RPMI8226 (cell line): ENCODE results near the gene KCNN4.
"Not testable (repeated sequence)": the region's sequence is repeated elsewhere in the genome, so short reads cannot be mapped to it uniquely, and the experiment has no call there.

ENCODE experiments used
- DNase-seq: peaks from one replicate; pipeline ENCODE4 v3.0.0-alpha.2; 2015

KCNN4 gene

DNA sequence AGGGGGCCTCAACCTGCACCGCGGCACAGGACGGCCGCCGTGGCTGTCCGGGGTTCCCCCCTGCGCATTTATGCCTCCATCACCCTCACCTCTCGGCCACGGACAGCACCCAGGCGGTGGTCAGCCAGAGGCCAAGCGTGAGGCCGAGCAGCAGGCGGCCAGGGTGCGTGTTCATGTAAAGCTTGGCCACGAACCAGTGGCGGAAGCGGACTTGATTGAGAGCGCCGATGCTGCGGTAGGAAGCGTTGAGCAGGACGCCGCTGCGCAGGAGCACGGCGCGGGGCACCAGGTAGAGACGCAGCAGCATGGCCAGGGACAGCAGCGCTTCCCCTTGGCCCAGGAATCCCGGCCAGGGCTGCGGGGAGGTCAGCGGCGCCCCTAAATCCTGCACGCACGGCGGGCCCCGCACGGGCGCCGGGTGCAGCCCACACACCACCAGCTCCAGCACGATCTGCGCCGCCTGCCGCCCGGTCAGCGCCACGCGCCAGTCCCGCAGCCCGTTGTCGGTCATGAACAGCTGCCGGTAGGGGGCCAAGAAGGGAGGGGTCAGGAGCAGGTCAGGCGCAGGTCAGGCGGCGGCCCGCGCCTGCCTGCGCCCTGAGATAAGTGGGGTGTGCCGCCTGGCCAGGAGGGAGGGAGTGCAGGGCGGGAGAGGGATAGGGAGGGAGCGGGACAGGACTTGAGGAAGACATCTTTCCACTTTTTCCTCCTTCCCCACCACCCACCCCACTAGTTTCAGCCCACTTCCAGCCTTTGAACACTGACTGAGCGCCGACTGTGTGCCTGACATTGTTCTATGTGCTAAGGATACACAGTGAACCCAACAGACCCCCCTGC is 6.5 kb downstream of the KCNN4 start:
- no peak for DNase-seq

DNA sequence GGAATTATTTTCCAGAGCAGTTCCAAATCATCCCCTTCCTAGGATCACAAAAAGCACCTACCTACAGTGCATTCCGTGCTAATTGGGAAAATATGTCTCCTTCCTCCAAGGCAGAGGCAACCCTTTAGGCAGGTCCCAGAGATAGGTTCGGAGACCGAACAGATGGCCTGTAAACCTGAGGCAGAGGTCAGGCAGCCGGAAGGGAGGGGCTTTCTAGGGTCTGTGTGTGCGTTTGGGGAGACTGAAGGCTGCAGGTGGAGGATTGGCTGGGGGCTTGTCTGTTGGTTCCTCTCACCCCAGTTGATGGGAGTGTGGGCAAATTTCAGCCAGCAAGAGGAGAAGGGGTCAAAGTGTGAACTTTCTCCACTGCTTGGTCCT is 7.1 kb downstream of the KCNN4 start:
- no peak for DNase-seq

DNA sequence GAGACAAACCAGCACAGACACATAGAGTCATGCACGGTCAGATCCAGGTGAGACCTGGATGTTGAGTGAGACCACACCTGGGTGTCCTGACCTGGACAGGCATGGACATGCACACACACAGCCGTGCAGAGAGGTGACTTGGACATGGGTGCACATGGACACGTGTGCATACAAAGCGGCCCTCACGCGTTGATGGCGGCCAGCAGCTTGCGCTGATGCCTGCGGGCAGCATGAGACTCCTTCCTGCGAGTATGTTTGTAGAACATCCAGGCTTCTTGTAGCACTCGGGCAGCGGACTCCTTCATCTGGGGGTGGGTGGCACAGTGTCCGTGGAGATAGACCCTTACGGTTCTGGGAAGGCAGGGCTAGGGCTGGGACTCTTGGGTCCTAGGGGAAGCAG is 11.5 kb downstream of the KCNN4 start:
- no peak for DNase-seq

DNA sequence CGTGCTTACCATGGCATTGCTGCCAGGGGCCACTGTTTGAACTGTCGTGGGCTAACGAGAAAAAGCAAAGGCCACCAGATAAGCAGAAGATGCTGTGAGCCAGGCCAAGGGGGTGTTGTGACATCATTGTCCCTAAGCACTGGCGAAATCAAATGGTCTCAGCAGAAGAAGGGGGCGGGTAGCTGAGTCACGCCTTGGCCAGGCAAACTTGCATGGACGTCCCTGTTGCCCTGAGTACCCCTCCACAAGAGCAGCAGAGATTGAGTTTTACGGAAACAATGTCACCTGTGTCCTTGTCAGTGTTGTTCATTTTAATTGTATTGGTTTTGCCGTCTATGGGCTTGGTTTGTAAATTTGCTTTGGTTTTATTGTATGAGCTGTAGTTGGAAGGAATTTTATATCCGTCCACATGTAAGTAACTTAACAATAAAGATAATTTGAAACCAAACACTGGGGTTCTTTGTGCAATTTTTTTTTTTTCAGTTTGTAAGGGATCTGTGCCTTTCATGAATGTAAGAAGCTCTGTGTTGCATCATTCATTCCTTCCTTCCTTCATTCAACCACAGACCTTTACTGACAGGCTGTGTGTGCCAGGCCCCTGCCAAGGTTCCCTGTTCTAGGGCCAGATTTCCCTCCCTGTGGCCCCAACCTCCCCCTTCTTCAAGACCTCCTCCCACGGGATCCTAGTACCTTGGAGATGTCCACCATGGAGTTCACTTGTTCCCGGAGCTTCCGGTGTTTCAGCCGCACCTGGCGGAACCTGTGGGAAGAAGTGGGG is 12.3 kb downstream of the KCNN4 start:
- DNase-seq, result no peak

DNA sequence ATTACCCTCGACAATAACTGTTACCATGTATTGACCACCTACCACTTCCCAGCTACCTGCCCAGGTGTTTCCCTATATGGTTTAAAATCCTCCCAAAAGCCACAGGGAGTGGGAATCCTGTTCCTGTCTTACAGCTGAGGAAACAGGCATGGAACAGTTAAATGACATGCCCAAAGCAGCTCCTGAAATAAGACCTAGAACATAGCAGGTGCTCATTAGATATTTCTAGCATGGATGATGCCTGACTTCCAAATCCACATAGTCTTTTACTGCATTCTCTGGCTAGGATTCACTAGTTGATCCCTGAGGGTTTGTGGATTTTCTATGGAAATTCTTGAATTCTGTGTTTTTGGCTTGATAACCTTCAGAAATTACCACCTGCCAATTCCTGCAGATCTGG is 13.0 kb downstream of the KCNN4 start:
- no peak for DNase-seq

DNA sequence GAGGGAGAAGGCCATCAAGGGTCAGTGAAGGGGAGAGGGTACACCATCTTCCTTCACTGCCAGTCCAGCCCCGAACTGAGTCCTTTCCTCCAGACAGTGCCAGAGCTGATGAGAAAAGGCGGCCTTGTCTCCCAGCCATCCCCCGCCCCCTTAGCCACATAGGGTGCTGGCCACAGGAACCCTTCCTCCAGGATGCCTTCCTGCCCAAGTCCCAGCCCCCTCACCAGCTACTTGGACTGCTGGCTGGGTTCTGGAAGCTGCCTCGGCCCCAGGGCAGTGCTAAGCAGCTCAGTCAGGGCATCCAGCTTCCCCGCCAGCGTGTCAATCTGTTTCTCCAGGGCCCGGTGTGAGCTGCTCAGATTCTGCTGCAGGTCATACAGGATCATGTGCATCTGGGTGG is 13.5 kb downstream of the KCNN4 start:
- no peak for DNase-seq

DNA sequence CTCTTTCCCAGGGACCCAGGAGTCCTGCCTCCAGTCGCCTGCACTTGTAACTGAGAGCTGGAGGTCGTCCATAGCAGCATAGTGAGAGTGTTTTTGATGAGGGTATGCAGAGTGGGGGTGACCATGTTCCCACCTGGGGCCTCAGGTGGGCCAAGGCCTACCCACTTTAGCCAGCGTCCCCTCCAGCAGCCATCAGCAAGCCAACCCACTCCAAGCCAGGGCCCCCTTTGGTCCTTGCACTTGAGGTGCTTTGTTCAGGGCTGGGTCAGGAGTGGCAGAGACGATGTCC is 14.1 kb downstream of the KCNN4 start:
- no peak for DNase-seq

DNA sequence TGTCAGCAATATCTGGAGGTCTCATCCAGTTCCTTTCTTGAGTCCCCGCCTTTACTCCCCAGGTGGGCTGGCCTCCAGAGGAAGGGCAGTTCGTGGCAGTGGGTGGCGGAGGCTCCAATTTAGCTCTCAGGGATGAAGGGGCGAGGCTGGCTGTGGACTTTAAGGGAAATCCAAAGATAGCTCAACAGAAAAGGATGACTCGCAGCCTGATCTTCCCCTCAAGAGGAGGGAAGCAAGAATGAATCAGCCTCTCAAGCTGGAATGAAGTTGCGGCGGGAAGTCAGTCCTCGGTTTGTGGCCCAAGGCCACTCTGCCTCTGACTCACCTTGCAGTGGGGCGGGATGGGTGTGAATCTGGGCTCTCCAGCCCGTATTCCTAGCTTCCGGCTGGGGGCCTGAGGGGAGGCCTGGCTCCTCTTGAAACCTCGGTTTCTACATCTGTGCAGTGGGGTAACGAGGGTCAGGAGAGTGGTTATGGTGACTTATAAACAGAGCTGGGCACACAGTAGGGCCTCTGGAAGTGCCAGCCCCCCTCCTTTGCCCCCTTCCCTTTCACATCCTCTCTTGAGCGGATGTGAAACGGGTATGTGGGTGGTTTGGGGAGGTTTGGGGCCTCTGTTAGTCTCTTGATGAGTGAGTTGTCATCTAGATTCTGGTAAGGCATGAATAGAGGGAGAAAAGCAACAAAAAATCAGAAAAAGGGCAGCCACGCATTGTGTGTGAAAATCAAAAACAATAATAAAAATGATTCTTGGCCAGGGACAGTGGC is 15.5 kb downstream of the KCNN4 start:
- DNase-seq, result peak; percentile 52

DNA sequence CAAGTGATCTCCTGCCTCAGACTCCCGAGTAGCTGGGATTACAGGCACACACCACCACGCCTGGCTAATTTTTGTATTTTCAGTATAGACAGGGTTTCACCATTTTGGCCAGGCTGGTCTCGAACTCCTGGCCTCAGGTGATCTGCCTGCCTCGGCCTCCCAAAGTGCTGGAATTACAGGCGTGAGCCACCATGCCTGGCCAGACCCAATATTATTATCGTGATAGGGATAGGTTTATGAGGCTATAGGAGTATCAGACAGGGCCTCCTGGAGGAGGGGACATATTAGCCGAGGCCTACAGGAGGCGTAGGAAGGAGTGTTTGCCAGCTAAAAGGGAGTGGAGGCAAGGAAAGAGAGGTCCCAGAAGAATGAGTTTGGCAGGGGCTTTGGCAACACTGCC is 16.1 kb downstream of the KCNN4 start:
- not testable (repeated sequence) for DNase-seq

DNA sequence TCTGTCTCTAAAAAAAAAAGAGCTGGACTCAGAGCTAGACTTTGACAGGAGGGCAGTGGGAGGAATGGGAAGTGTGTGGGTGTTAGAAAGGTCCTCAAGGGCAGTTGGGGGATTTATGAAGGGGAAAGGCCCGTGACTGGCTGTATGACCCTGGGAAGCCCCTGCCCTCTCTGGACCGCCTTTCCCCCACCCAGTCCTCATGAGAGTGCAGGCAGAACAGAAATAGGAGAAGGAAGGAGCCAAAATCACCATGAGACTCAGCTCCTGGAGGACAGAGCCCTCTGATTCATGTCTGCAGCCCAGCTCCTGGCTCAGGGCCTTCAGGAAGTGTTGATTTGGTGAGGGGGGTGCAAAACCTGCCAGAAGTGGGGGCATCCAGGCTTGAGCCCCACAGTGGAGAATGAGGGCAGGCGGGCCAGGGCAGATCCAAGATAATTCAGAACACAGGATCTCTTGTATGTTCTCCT is 17.3 kb downstream of the KCNN4 start:
- DNase-seq, result no peak

DNA sequence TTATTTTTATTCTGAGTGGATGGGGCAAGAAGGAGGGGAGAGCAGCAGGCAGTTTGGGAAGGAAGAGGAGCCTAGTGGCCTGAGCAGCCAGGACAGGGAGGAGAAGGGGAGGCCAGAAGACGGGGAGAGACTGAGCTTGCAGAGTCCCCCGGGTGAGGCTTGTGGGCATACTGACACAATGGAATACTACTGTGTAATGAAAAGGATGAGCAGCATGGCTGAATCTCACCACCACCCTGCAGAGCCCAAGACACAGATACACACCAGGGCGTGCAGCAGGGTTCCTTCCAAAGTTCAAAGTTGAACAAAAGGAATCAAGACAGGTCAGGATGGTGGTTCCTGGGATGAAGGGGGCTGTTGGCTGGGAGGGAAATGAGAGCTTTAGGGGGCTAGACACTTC is 18.0 kb downstream of the KCNN4 start:
- DNase-seq, result no peak

DNA sequence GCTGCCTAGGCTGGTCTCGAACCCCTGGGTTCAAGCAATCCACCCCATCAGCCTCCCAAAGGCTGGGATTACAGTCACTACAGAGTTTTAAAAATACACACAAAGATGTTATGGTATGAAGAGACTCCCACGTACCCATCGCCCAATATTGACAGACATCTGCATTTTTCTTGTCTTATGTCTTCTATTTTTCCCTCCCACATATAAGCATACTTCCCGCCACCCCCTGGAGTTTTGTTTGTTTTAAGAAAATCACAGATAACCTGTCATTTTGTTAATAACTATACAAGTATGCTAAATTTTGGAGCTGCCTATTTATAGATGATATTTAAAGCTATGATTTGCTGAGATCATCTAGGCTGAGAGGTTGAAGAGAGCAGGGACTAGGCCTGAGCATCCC is 19.8 kb downstream of the KCNN4 start:
- no peak for DNase-seq

DNA sequence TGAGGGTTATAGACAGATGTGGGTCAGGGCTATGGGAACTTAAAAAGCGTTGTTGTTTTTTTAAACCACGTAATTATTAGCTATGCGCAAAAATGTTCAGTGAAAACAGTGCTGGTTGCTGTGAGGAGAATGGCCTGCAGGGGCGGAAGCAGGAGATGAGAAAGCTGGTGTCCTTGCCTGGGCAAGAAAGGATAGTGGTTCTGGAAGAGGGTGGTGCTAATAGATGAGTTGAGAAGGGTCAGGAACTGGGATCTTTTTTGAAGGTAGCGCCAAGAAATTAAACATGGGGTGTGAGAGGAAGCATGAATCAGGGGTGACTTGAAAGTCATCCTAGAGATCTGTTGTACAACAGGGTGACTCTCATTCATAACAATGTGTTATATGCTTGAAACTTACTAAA is 21.3 kb downstream of the KCNN4 start:
- no peak for DNase-seq

DNA sequence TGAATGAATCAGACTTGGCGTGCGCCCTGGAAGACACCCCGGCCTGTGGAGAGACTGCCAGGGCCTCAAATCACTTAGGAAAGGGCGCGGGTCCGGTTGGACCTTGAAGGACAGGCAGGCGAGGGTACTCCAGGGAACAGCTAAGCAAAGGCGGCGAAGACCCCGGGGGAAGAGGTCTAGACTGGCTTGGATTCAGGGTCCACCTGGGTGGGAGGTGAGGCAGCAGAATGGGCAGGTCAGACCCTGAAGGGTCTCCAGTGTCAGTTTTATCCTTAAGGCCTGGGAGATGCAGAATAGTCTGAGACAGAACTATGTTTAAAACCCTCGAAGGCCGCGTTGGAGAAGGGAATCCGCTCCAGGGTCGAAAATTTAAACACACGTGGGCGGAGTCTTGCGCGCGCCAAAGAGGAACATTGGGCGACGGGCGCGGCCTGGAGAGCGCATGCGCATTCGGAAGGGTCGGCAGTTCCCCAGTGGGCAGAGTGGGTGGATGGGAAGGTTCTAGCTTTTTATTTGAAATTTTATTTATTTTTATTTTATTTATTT is 25.4 kb downstream of the KCNN4 start:
- peak; percentile 83 for DNase-seq

DNA sequence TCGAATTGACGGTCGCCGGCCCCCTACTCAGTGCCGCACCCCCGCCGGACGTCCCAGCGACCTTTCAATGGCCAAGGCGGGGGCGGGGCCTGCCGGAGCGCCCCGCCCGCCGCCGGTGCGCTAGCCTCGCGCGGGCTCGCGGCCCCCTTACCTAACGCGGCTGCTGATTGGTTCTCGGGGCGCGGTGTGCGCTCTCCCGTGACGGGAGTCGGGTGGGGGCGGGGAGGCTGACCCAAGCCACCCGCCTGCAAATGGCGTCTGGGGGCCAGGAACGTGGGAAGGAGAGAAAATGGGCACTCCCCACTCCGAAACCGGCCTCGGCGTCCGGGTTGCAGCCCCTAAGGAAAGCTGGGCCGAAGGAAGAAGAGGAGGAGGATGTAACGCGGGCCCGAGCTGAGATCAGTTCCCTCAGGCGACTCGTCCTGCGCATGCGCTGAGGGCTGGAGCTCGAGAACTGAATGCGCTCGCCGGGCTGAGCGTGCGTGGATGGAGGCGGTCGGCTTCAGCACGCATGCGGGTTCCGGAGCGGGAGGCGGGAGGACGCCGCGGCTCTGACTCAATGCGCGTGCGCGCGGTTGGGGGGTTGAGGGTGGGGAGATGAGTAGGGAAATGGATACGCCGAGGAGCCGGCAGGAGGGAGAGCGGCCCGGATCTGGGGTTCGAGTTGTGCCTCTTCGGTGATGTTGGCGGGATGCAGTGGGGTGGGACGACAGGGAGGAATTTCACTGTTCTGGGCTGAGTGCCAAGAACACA is 26.1 kb downstream of the KCNN4 start, which contains the start of gene SMG9:
TSS of gene SMG9 (minus strand) at position 460 of the 753 bp plus-strand sequence. CDS start 4,221 bp downstream, outside the sequence.
- DNase-seq, result peak; percentile 95

DNA sequence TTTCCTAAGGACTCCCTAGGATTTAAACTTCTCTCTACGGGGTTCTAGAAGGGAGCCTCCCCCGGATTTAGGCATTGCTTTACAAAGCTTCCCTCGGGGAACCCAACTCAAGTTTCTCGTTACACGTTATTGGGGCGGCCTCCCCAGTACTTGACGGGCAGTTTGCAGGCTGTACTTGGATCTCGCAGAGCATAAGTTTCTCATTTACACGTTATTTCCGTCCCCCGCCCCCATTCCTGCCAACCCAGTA is 26.6 kb downstream of the KCNN4 start:
- DNase-seq, result no peak

DNA sequence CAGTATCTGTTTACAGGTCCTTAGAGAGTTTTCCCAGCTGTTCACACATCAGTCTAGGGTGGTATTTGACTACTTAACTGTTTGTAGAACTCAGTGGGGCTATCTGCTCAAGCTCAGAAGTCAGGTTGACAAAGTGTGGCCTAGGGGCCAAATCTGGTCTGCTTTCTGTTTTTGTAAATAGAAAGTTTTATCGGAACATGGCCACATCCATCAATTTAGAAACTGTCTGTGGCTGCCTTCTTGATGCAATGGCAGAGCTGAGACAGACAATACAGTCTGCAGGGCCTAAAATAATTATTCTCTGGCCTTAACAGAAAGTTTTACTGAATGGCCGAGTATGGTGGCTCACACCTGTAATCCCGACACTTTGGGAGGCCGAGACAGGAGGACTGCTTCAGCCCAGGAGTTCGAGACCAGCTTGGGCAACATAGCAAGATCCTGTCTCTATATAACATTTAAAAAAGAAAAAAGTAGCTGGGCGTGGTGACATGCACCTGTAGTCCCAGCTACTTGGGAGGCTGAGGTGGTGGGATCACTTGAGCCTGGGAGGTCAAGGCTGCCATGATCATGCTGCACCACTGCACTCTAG is 28.4 kb downstream of the KCNN4 start:
- DNase-seq, result no peak

DNA sequence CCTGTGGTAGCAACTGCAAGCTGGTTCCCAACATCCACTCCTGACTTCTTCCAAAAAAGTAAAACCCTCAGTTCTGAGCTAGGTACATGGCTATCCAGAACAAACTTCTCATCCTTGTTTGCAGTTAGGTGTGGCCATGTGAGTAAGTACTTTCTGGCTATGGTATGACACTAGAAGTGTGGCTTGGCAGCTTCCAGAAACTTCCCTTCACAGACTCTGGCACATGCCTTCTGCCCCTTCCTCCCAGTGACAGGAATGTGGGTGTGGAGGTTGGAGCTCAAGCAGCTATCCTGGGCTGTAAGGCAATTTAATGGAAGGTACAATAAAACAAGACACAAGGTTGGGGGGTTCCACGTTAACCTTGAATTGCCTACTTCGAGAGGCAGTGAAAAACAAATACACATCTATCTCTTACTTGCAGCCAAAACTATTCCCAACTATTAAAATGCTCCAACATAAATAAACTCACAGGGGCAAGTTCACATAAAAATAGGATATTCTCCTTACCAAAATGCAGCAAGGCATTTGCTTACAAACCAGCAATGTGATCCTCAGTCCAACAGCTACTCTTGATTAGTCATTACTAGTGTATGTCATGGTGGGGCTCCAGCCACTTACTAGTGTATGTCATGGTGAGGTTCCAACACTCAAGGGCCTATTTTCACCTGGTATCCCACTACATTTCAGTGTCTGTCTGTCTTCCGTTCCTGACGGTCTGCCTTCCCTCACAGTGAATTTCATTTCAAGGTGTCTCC is 29.1 kb downstream of the KCNN4 start:
- no peak for DNase-seq

DNA sequence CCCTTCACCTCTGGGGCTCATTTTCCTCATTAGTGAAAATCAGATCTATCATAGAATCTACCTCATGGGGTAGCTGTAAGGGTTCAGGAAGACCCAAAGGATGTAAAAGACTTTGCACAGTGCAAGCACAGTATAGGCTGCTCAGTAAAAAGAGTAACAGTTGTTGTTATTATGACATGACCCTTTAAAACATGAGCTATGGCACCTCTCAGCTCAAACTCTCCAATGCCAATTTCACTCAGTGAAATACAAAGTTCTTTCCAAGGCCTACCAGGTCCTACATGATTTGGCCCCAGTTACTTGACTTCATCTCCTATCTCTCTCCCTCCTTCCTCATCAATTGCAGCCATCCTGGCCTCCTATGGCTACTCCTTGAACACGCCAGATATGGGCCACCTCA is 30.9 kb downstream of the KCNN4 start:
- DNase-seq, result no peak

DNA sequence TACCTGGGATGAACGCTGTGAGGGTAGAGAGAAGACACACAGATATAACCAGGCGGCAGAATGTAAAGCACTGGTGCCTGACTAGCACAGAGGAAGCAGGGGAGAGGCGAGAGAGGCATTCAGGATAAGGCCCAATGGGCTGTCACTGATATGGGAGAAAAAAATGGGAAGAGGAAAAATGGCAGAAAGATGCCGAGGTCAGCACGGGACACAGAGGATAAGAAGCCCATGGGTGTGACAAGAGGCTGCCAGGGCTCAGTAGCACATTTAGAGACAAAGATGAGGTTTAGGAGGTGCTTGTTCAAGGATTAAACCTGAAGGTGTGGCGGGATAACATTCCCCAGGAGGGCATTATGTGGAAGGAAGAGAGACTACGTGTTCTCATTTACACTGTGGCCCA is 31.6 kb downstream of the KCNN4 start:
- DNase-seq, result no peak

DNA sequence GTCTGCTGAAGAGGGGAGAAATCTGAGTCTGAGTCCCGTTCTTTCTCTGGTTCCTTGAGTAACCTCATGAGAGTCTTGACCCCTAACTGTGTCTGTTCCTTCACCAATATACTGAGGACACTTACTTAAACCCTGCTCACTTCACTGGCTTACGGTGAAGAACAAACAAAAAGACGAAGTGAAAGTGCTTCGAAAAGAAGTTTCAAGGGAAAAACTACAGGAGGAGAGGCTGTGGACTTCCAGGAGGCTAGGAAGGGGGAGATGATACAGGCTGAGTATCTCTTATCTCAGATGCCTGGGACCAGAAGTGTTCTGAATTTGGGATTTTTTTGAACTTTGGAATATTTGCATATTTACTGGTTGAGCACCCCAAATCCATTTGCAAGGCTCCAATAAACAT is 32.1 kb downstream of the KCNN4 start:
- DNase-seq, result no peak

DNA sequence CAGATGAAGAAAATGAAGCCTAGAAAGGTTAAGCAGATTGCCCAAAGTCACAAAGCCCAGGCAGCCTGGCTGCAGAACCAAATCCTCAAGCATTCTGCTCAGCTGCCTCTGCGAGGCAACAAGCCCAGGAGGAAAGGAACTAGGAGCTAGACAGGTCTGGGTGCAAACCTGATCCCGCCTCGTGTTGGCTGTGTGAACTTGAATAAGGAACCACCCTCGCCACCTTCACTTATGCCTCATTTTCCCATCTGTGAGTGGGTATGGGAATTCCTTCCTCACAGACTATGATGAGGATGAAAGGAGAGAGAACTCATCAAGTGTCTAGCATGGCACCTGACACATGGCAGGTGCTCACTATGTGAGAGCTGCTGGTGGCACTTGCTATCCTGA is 32.6 kb downstream of the KCNN4 start:
- no peak for DNase-seq
